HepG2 (cell line): Measurements from ENCODE around the gene WDR59. TPM values are rescaled to one million over a fixed set of nuclear protein-coding genes. Genes with fewer than 3 reads are reported as not detected.

ENCODE experiments used
- ATAC-seq: fragments of 200-7000 bp; cut with Tn5 transposase; 3 replicates; pipeline ENCODE4 v1.9.1; 2020; ENCODE audit warnings: mild to moderate bottlenecking, moderate library complexity
- BruUV-seq: library from RNA; stranded (reverse); fragments of 400-500 nt; replicated peaks from 2 replicates; lab custom pipeline; 2021; lab: Mats Ljungman, UMichigan
- CTCF ChIA-PET: fragments of 300-600 bp; formaldehyde crosslinking; extraction: SDS; loops from one replicate; lab custom pipeline; 2021; ENCODE audit warnings: low total read pairs, inconsistent platforms, low intra/inter-chr PET ratio; lab: Yijun Ruan, JAX
- POLR2A ChIA-PET: fragments of 350-600 bp; sonication (Branson Sonifier 250); formaldehyde crosslinking; loops from one replicate; lab custom pipeline; 2020; ENCODE audit warnings: antibody characterized with exemption, inconsistent platforms; lab: Yijun Ruan, JAX
- DNase-seq: peaks from one replicate; pipeline ENCODE4 v3.0.0-alpha.2; 2015; ENCODE audit warnings: low spot score
- FAIRE-seq: peaks from 3 replicates; lab custom pipeline; 2011; peaks lifted over from hg19 to GRCh38; lab: Jason Lieb, UNC
- H2AFZ ChIP-seq: one replicate; pipeline ENCODE4 v1.6.1; 2011; ENCODE audit warnings: low read length, inconsistent platforms
- H3K27ac ChIP-seq: fragments of 300-600 bp; 3 replicates; pipeline ENCODE4 v1.8.0; 2011; ENCODE audit warnings: mixed run types, mild to moderate bottlenecking, mixed read lengths, low read length, inconsistent platforms; ENCODE audit not compliant: insufficient read depth; ENCODE audit errors: extremely low read length
- H3K27me3 ChIP-seq, 2 experiments: fragments of 200-600 bp in 1 of 2; 2 replicates in 1 of 2; 3 replicates in 1 of 2; pipeline versions ENCODE4 v1.6.0 to v1.8.0; 2011; ENCODE audit warnings: low read length in 2 of 2, mild to moderate bottlenecking in 2 of 2, moderate library complexity in 2 of 2, inconsistent platforms in 1 of 2; ENCODE audit not compliant: insufficient read depth in 2 of 2, control insufficient read depth in 1 of 2
- H3K36me3 ChIP-seq, 2 experiments: fragments of 200-600 bp in 1 of 2; replicated peaks in 1 of 2; 2 replicates in 1 of 2; 3 replicates in 1 of 2; pipeline versions ENCODE4 v1.5.1 to v1.8.0; 2011; ENCODE audit warnings: low read length in 2 of 2, inconsistent platforms in 1 of 2; ENCODE audit not compliant: insufficient read depth in 2 of 2, control insufficient read depth in 1 of 2
- H3K4me1 ChIP-seq: 2 replicates; pipeline ENCODE4 v1.5.1; 2012; ENCODE audit warnings: low read length, inconsistent platforms; ENCODE audit not compliant: insufficient read depth
- H3K4me2 ChIP-seq: 2 replicates; pipeline ENCODE4 v1.6.0; 2011; ENCODE audit warnings: low read depth, low read length, inconsistent platforms
- H3K4me3 ChIP-seq, 3 experiments: fragments of 200-600 bp in 1 of 3; sonication (generic), shearing (Covaris generic) in 1 of 3; replicated peaks in 1 of 3; 2 replicates each; pipeline ENCODE4 v1.5.1; 2011 to 2016; ENCODE audit warnings: low read length in 3 of 3, inconsistent platforms in 2 of 3, low read depth in 2 of 3, mild to moderate bottlenecking in 2 of 3, control low read depth in 1 of 3, mixed read lengths in 1 of 3; ENCODE audit not compliant: insufficient read depth in 1 of 3
- H3K79me2 ChIP-seq: one replicate; pipeline ENCODE4 v1.6.1; 2011; ENCODE audit warnings: low read length, inconsistent platforms; ENCODE audit not compliant: insufficient read depth
- H3K9ac ChIP-seq: 2 replicates; pipeline ENCODE4 v1.6.0; 2011; ENCODE audit warnings: mild to moderate bottlenecking, low read depth, low read length, inconsistent platforms; ENCODE audit not compliant: insufficient read depth
- H3K9me3 ChIP-seq: 2 replicates; pipeline ENCODE4 v1.5.1; 2012; ENCODE audit warnings: mild to moderate bottlenecking, low read length
- H4K20me1 ChIP-seq: 2 replicates; pipeline ENCODE4 v1.6.0; 2011; ENCODE audit warnings: inconsistent platforms, mild to moderate bottlenecking, low read length, moderate library complexity; ENCODE audit not compliant: insufficient read depth
- HNRNPK ChIP-seq: fragments of 200-400 bp; formaldehyde crosslinking; IDR thresholded peaks from 2 replicates; pipeline ENCODE4 v1.6.1; 2018; ENCODE audit warnings: low read length, low read depth, moderate library complexity, mild to moderate bottlenecking; ENCODE audit not compliant: poor library complexity, severe bottlenecking
- LCORL ChIP-seq, 2 experiments: fragments of 450-650 bp in 1 of 2; sonication (generic) in 1 of 2; formaldehyde crosslinking in 1 of 2; IDR thresholded peaks; 2 replicates each; pipeline versions ENCODE4 v1.5.0 to v1.6.1; 2017 to 2020; ENCODE audit warnings: antibody characterized with exemption in 1 of 2, missing genetic modification reagents in 1 of 2
- ZMYM4 ChIP-seq: sonication (generic); formaldehyde crosslinking; IDR thresholded peaks from 2 replicates; pipeline ENCODE4 v1.8.1; 2023; ENCODE audit warnings: mild to moderate bottlenecking, missing genetic modification reagents
- ZNF274 ChIP-seq: sonication (generic); formaldehyde crosslinking; IDR thresholded peaks from 2 replicates; pipeline ENCODE4 v1.5.1; 2020; ENCODE audit warnings: mild to moderate bottlenecking, missing genetic modification reagents
- ZNF3 ChIP-seq: IDR thresholded peaks from 2 replicates; pipeline ENCODE4 v1.7.0; 2017; ENCODE audit warnings: inconsistent platforms
- WGBS: methylation state at CpG from one replicate; pipeline ENCODE4 v1.1.6; 2017; ENCODE audit warnings: low lambda C conversion rate; 5-methylcytosine and 5-hydroxymethylcytosine counted together
- in situ Hi-C: cut with HindIII; loops from 2 replicates; pipeline ENCODE4 v1.10.0; 2017; ENCODE audit warnings: low pct_unique_long_range_greater_than_20kb; ENCODE audit not compliant: extremely low pct_ligation_motif_present
- intact Hi-C: fragments of 100-400 bp; cut with micrococcal nuclease; formaldehyde crosslinking; loops from one replicate; pipeline ENCODE4 v1.10.0; 2022; ENCODE audit not compliant: unreplicated experiment
- polyA plus RNA-seq, 8 experiments: library from polyadenylated mRNA; depleted of rRNA in 3 of 8; stranded (reverse) in 7 of 8; unstranded in 1 of 8; fragments of >200 nt; fragmentation: Illumina TruSeq in 4 of 8; extraction: Trizol in 4 of 8; gene quantifications; 2 replicates each; pipeline versions ENCODE4 v1.2.1 to v1.2.3, GENCODE V29; 2011 to 2016; ENCODE audit warnings: low read depth in 4 of 8, missing spikeins in 1 of 8, mixed read lengths in 1 of 8; ENCODE audit not compliant: insufficient read depth in 1 of 8
- total RNA-seq, 5 experiments: library from RNA; depleted of rRNA; stranded (reverse); fragments of >200 nt; fragmentation: Illumina TruSeq; extraction: Trizol; gene quantifications; 2 replicates each; pipeline ENCODE4 v1.2.3, GENCODE V29; 2016; ENCODE audit warnings: low read depth in 1 of 5
- TF ChIP-seq, protein P1 (sequence below): sonication (generic); formaldehyde crosslinking; conservative IDR thresholded peaks from 2 replicates; pipeline ENCODE4 v1.8.1; 2023; ENCODE audit warnings: missing genetic modification reagents
- TF ChIP-seq, protein P2 (sequence below): sonication (generic); formaldehyde crosslinking; IDR thresholded peaks from 2 replicates; pipeline ENCODE4 v1.4.0; 2020; ENCODE audit warnings: missing genetic modification reagents

Gene WDR59
- total and polyA plus RNA-seq, 2 of the 13 experiments (the other 11 are each of a cell fraction or from before 2014, with no cell fraction given) = 65.2 to 306 TPM

DNA sequence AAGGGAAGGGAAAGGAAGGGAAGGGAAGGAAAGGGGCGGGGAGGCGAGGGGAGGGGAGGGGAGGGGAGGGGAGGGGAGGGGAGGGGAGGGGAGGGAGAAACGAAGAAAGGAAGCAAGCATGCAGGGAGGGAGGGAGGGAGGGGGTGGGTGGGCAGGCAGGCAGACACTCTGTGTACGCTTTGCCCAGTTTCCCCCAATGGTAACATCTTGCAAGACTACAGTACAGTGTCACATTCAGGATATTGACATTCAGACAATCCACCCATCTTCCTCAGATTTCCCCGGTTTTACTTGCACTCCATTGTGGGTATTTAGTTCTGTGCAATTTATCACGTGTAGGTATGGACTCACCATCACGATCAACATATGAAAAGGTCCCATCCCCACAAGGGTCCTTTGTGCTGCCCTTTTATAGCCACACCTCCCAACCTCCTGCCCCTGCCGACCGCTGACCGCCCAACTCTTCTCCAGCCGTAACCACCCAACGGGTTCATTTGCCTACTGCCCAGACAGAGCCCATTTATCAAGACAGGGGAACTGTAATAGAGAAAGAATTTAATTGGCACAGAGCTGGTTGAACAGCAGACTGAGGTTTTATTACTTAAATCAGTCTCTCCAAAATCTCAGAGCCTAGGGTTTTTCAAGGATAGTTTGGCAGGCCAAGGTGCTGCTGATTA, 118.9 kb downstream of the WDR59 start:
- Histone ChIP-seq H3K9ac (no peak overlapping the region), H3K27ac (no peak overlapping the region), H3K79me2 (no peaks in the 10 kb centered on the region), H3K4me2 (peak overlapping the region; percentile 68), H3K27me3 (no peaks in the 10 kb centered on the region), H3K4me3 (peak overlapping the region in 2 of 3 experiments; percentile 5 to 39; a peak in 1 of 6 replicates)
- in situ Hi-C loops = no loop called here
- WGBS = 28% methylated on average over 12 of the region's 12 CpGs
- BruUV-seq = no TSS peak
- TF ChIP-seq, protein P1, sequence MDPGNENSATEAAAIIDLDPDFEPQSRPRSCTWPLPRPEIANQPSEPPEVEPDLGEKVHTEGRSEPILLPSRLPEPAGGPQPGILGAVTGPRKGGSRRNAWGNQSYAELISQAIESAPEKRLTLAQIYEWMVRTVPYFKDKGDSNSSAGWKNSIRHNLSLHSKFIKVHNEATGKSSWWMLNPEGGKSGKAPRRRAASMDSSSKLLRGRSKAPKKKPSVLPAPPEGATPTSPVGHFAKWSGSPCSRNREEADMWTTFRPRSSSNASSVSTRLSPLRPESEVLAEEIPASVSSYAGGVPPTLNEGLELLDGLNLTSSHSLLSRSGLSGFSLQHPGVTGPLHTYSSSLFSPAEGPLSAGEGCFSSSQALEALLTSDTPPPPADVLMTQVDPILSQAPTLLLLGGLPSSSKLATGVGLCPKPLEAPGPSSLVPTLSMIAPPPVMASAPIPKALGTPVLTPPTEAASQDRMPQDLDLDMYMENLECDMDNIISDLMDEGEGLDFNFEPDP (CRISPR knock-in tag) = 0 out of 2 replicates have a peak, but pooled peaks have one; percentile 45
- no peak for TF ChIP-seq LCORL (IDR thresholded peaks at IDR 0.05)
- TF ChIP-seq LCORL (CRISPR knock-in tag; IDR thresholded peaks at IDR 0.05) = peak; percentile 20; the same call in 1 of the 2 replicates
- TF ChIP-seq ZNF3 (CRISPR knock-in tag) = no peak
- TF ChIP-seq, protein P2, sequence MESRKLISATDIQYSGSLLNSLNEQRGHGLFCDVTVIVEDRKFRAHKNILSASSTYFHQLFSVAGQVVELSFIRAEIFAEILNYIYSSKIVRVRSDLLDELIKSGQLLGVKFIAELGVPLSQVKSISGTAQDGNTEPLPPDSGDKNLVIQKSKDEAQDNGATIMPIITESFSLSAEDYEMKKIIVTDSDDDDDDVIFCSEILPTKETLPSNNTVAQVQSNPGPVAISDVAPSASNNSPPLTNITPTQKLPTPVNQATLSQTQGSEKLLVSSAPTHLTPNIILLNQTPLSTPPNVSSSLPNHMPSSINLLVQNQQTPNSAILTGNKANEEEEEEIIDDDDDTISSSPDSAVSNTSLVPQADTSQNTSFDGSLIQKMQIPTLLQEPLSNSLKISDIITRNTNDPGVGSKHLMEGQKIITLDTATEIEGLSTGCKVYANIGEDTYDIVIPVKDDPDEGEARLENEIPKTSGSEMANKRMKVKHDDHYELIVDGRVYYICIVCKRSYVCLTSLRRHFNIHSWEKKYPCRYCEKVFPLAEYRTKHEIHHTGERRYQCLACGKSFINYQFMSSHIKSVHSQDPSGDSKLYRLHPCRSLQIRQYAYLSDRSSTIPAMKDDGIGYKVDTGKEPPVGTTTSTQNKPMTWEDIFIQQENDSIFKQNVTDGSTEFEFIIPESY = 0 out of 2 replicates have a peak, but pooled peaks have one; percentile 40
- 0 out of 2 replicates have a peak, but pooled peaks have one; percentile 25 for TF ChIP-seq ZMYM4 (CRISPR knock-in tag)
- peak; percentile 78 for TF ChIP-seq HNRNPK
- TF ChIP-seq ZNF274 (CRISPR knock-in tag) = no peak
- TF ChIP-seq, all 625 proteins: peak for 5
- CTCF ChIA-PET = no interaction called here
- peaks cover 52% of the 10 kb centered on the region for H3K4me1 ChIP-seq
- H2AFZ ChIP-seq = no peak overlapping the region
- POLR2A ChIA-PET = no interaction called here
- intact Hi-C loops = no loop called here
- 0 out of 5 replicates have a peak, but pooled peaks cover 0 to under 1% of the 10 kb centered on the region in 2 experiments for H3K36me3 ChIP-seq
- H4K20me1 ChIP-seq = no peaks in the 10 kb centered on the region
- H3K9me3 ChIP-seq = no peaks in the 10 kb centered on the region
- DNase-seq = peak; percentile 58
- ATAC-seq = peak; percentile 53
- no peak for FAIRE-seq
